HCT116 (cell line): ENCODE measurements around the gene KIF21B. TPM values are rescaled to one million over a fixed set of nuclear protein-coding genes. Genes with fewer than 3 reads are reported as not detected.

ENCODE experiments used
- ATAC-seq: fragments of 200-7000 bp; cut with Tn5 transposase; 2 replicates; pipeline ENCODE4 v1.9.1; 2020; ENCODE audit warnings: mild to moderate bottlenecking, moderate library complexity
- BruUV-seq: library from RNA; stranded (reverse); fragments of 400-500 nt; replicated peaks from 2 replicates; lab custom pipeline; 2021; lab: Mats Ljungman, UMichigan
- CTCF ChIA-PET: fragments of 300-600 bp; sonication (Branson Sonifier 250); formaldehyde crosslinking; loops from one replicate; lab custom pipeline; 2021; ENCODE audit warnings: antibody characterized with exemption; lab: Charles Lee
- POLR2A ChIA-PET: fragments of 300-600, 350-600 bp; sonication (Branson Sonifier 250); formaldehyde crosslinking; loops from one replicate; lab custom pipeline; 2021; ENCODE audit warnings: antibody characterized with exemption; lab: Charles Lee
- RAD21 ChIA-PET, 2 experiments: fragments of 300-600 bp; sonication (Branson Sonifier 250); formaldehyde crosslinking; loops; one replicate each; lab custom pipeline; 2023; ENCODE audit warnings: low total read pairs in 2 of 2; ENCODE audit not compliant: uncharacterized antibody in 2 of 2, unreplicated experiment in 2 of 2, low non-redundant PET in 1 of 2; lab: Charles Lee
- DNase-seq: peaks from one replicate; pipeline ENCODE4 v3.0.0-alpha.2; 2010; ENCODE audit warnings: low read depth, low spot score
- H2AFZ ChIP-seq: fragments of 200-600 bp; shearing (Covaris generic), sonication (generic); 2 replicates; pipeline ENCODE4 v1.6.1; 2017; ENCODE audit warnings: low read depth, mixed run types, mixed read lengths, antibody characterized with exemption, low read length; ENCODE audit not compliant: poor library complexity, severe bottlenecking
- H3K27ac ChIP-seq: 2 replicates; pipeline ENCODE4 v1.5.1; 2012; ENCODE audit warnings: low read depth, low read length
- H3K27me3 ChIP-seq: fragments of 200-600 bp; sonication (generic); 2 replicates; pipeline ENCODE4 v1.6.1; 2016; ENCODE audit warnings: mixed run types, low read length, mixed read lengths; ENCODE audit not compliant: insufficient read depth
- H3K36me3 ChIP-seq, 2 experiments: fragments of 200-500 bp in 1 of 2; fragments of 200-600 bp in 1 of 2; sonication (Bioruptor generic) in 1 of 2; sonication (generic) in 1 of 2; 2 replicates each; pipeline versions ENCODE4 v1.5.1 to v1.6.1; 2014 to 2016; ENCODE audit warnings: low read length in 2 of 2, inconsistent platforms in 1 of 2, mixed read lengths in 1 of 2, mixed run types in 1 of 2; ENCODE audit not compliant: insufficient read depth in 2 of 2, control insufficient read depth in 1 of 2
- H3K4me1 ChIP-seq, 2 experiments: fragments of 200-600 bp in 1 of 2; sonication (generic) in 1 of 2; 2 replicates each; pipeline versions ENCODE4 v1.5.1 to v1.6.1; 2012 to 2017; ENCODE audit warnings: low read length in 2 of 2, inconsistent platforms in 1 of 2, mild to moderate bottlenecking in 1 of 2, mixed read lengths in 1 of 2, mixed run types in 1 of 2, moderate library complexity in 1 of 2; ENCODE audit not compliant: insufficient read depth in 2 of 2, control insufficient read depth in 1 of 2
- H3K4me2 ChIP-seq: fragments of 200-600 bp; sonication (generic); 2 replicates; pipeline ENCODE4 v1.6.1; 2017; ENCODE audit warnings: mixed run types, low read length, mixed read lengths
- H3K4me3 ChIP-seq, 2 experiments: fragments of 200-600 bp in 1 of 2; sonication (generic) in 1 of 2; replicated peaks in 1 of 2; 2 replicates each; pipeline ENCODE4 v1.5.1; 2011 to 2016; ENCODE audit warnings: low read length in 2 of 2, control low read depth in 1 of 2, low read depth in 1 of 2, mild to moderate bottlenecking in 1 of 2, mixed read lengths in 1 of 2, mixed run types in 1 of 2
- H3K79me2 ChIP-seq: fragments of 200-600 bp; sonication (generic); 2 replicates; pipeline ENCODE4 v1.6.1; 2017; ENCODE audit warnings: mild to moderate bottlenecking, mixed run types, low read length, moderate library complexity, mixed read lengths; ENCODE audit not compliant: insufficient read depth
- H3K9ac ChIP-seq: fragments of 200-600 bp; sonication (generic); 2 replicates; pipeline ENCODE4 v1.6.1; 2016; ENCODE audit warnings: low read length, mixed read lengths
- H3K9me2 ChIP-seq: fragments of 200-600 bp; sonication (generic), shearing (Covaris generic); 2 replicates; pipeline ENCODE4 v1.6.1; 2017; ENCODE audit warnings: mixed run types, mild to moderate bottlenecking, moderate library complexity; ENCODE audit not compliant: insufficient read depth
- H3K9me3 ChIP-seq, 2 experiments: fragments of 200-500 bp in 1 of 2; fragments of 200-600 bp in 1 of 2; sonication (Bioruptor generic) in 1 of 2; sonication (generic) in 1 of 2; 2 replicates each; pipeline ENCODE4 v1.6.1; 2014 to 2017; ENCODE audit warnings: low read length in 2 of 2, mixed read lengths in 2 of 2, inconsistent platforms in 1 of 2, low read depth in 1 of 2, mild to moderate bottlenecking in 1 of 2, mixed run types in 1 of 2, moderate library complexity in 1 of 2; ENCODE audit not compliant: control insufficient read depth in 1 of 2, insufficient read depth in 1 of 2
- H4K20me1 ChIP-seq: fragments of 200-600 bp; sonication (generic), shearing (Covaris generic); 2 replicates; pipeline ENCODE4 v1.6.1; 2017; ENCODE audit warnings: mixed run types, mild to moderate bottlenecking, moderate library complexity; ENCODE audit not compliant: insufficient read depth
- ATF3 ChIP-seq: IDR thresholded peaks from 2 replicates; pipeline ENCODE4 v1.6.1; 2012
- CTCF ChIP-seq, 3 experiments: fragments of 200-600 bp in 1 of 3; sonication (generic) in 1 of 3; IDR thresholded peaks in 2 of 3; conservative IDR thresholded peaks in 1 of 3; 2 replicates each; pipeline ENCODE4 v1.5.1; 2012 to 2017; ENCODE audit warnings: low read depth in 2 of 3, low read length in 2 of 3, antibody characterized with exemption in 1 of 3, borderline replicate concordance in 1 of 3, control low read depth in 1 of 3, mild to moderate bottlenecking in 1 of 3, mixed read lengths in 1 of 3, mixed run types in 1 of 3, moderate library complexity in 1 of 3; ENCODE audit not compliant: insufficient read depth in 1 of 3
- ELF1 ChIP-seq: IDR thresholded peaks from 2 replicates; pipeline ENCODE4 v1.6.1; 2012; ENCODE audit warnings: low read depth, borderline replicate concordance
- EZH2phosphoT487 ChIP-seq: fragments of 200-600 bp; IDR thresholded peaks from 2 replicates; pipeline ENCODE4 v1.6.1; 2018; ENCODE audit warnings: antibody characterized with exemption, borderline replicate concordance
- FOSL1 ChIP-seq: IDR thresholded peaks from 2 replicates; pipeline ENCODE4 v1.6.1; 2012; ENCODE audit warnings: low read depth
- JUND ChIP-seq: IDR thresholded peaks from 2 replicates; pipeline ENCODE4 v1.6.1; 2012
- MAX ChIP-seq: IDR thresholded peaks from 2 replicates; pipeline ENCODE4 v1.6.1; 2012
- POLR2AphosphoS5 ChIP-seq: IDR thresholded peaks from 2 replicates; pipeline ENCODE4 v1.6.1; 2011; ENCODE audit warnings: mild to moderate bottlenecking, low read depth, low read length, moderate library complexity
- SIN3A ChIP-seq: IDR thresholded peaks from 2 replicates; pipeline ENCODE4 v1.6.1; 2012; ENCODE audit warnings: low read depth
- SP1 ChIP-seq: IDR thresholded peaks from 2 replicates; pipeline ENCODE4 v1.6.1; 2012; ENCODE audit warnings: low read depth
- SRF ChIP-seq: IDR thresholded peaks from 2 replicates; pipeline ENCODE4 v1.6.1; 2012; ENCODE audit warnings: low read depth
- YY1 ChIP-seq: IDR thresholded peaks from 2 replicates; pipeline ENCODE4 v1.6.1; 2011; ENCODE audit warnings: low read length, low read depth, moderate library complexity, mild to moderate bottlenecking; ENCODE audit not compliant: insufficient replicate concordance; ENCODE audit errors: extremely low read depth
- ZFX ChIP-seq: fragments of 450-650 bp; IDR thresholded peaks from 2 replicates; pipeline ENCODE4 v1.6.1; 2017
- intact Hi-C: fragments of 100-400 bp; cut with micrococcal nuclease; formaldehyde crosslinking; loops from 2 replicates; pipeline ENCODE4 v1.10.0; 2022
- total RNA-seq: library from RNA; stranded (reverse); gene quantifications from one replicate; pipeline ENCODE4 v1.2.1, GENCODE V29; 2021; ENCODE audit not compliant: unreplicated experiment

The KIF21B gene
- total RNA-seq, 1 experiment from 2014 or later = 6.1 TPM

DNA sequence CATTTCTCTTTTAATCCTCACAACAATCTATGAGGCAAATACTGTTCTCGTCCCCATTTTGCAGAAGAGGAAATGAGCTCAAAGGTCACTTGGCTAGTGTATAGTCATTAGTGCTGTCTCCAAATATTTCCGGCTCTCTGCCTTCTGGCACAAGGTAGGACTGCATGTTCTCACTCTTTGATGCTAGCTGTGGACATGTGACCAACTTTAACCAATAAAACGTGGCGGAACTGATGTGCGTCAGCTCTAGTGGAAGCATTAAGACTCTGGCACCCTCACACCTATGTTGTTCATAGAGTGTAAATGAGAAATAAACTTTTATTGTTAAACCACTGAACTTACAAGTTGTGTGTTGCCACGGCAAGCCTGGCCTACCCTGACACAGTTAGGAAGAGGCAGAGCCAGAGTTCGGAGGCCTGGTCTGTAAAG is 5.0 kb upstream of the KIF21B start:
- Histone ChIP-seq H3K36me3 (no peaks in the 10 kb centered on the region), H3K27ac (no peak overlapping the region), H3K9ac (no peak overlapping the region), H3K4me3 (no peak overlapping the region), H3K79me2 (no peaks in the 10 kb centered on the region), H3K4me2 (no peak overlapping the region), H3K9me2 (no peaks in the 10 kb centered on the region), H2AFZ (no peak overlapping the region), H3K27me3 (no peaks in the 10 kb centered on the region), H4K20me1 (no peaks in the 10 kb centered on the region), H3K9me3 (no peaks in the 10 kb centered on the region), H3K4me1 (peaks cover 2 to 11% of the 10 kb centered on the region in 2 experiments; a peak in 3 of 4 replicates)
- ChIA-PET POLR2A (no interaction called here), CTCF (interaction anchor here (1.5 kb wide), 1 partner anchor 8 kb away, joined by 4 read pairs; no protein-coding TSS in a partner anchor), RAD21 (no interaction called here)
- BruUV-seq = no TSS peak
- intact Hi-C loops = no loop called here
- ATAC-seq (no peak), DNase-seq (no peak)
- TF ChIP-seq ZFX (no peak), CTCF (IDR thresholded peaks at IDR 0.05 in 2 of 3, conservative IDR thresholded peaks at IDR 0.05 in 1 of 3; ENCODE audit: borderline replicate concordance in 1 of 3, insufficient read depth in 1 of 3, low read depth in 2 of 3, low read length in 2 of 3) (no peak), SRF (no peak), SIN3A (no peak), ATF3 (no peak), EZH2phosphoT487 (no peak), FOSL1 (no peak), JUND (no peak), MAX (no peak), ELF1 (no peak), YY1 (no peak), SP1 (no peak), POLR2AphosphoS5 (no peak)
